NCI-H1417 (cell line): ENCODE data around the gene ATPAF1.

Source experiments
- DNase-seq, 3 experiments: peaks; one replicate each; lab custom pipeline; 2025; lab: John Stamatoyannopoulos, UW

ATPAF1 gene

GRCh38 chr1:46587069-46587468 is 81.1 kb downstream of the ATPAF1 start:
- DNase-seq, result no peak

- no peak for DNase-seq
These were observed 82.7 kb downstream of the ATPAF1 start for GRCh38 chr1:46585312-46585938.

- no peak for DNase-seq
These were observed 84.7 kb downstream of the ATPAF1 start for GRCh38 chr1:46583494-46583893.

- no peak for DNase-seq
These were observed 85.2 kb downstream of the ATPAF1 start for GRCh38 chr1:46582972-46583371.
